HG03108 (cell line): ENCODE measurements around the gene UBASH3A.

Experiments used
- ATAC-seq: cut with Tn5 transposase; IDR thresholded peaks from one replicate; pipeline ENCODE4 v1.9.1; 2021; ENCODE audit warnings: moderate library complexity; ENCODE audit not compliant: unreplicated experiment

Gene UBASH3A

GRCh38 chr21:42445311-42445710 is 41.6 kb downstream of the UBASH3A start:
- ATAC-seq = no peak

- no peak for ATAC-seq
Measured at GRCh38 chr21:42446531-42446930, 42.8 kb downstream of the UBASH3A start.

GRCh38 chr21:42447182-42447581 is 43.5 kb downstream of the UBASH3A start:
- no peak for ATAC-seq

- no peak for ATAC-seq
Measured at GRCh38 chr21:42447732-42448131, 44.0 kb downstream of the UBASH3A start.

GRCh38 chr21:42448686-42449085 is 45.0 kb downstream of the UBASH3A start:
- ATAC-seq = no peak

GRCh38 chr21:42451941-42452340 is 48.2 kb downstream of the UBASH3A start:
- ATAC-seq = no peak

- no peak for ATAC-seq
Measured at GRCh38 chr21:42452401-42453223, 48.9 kb downstream of the UBASH3A start.

DNA sequence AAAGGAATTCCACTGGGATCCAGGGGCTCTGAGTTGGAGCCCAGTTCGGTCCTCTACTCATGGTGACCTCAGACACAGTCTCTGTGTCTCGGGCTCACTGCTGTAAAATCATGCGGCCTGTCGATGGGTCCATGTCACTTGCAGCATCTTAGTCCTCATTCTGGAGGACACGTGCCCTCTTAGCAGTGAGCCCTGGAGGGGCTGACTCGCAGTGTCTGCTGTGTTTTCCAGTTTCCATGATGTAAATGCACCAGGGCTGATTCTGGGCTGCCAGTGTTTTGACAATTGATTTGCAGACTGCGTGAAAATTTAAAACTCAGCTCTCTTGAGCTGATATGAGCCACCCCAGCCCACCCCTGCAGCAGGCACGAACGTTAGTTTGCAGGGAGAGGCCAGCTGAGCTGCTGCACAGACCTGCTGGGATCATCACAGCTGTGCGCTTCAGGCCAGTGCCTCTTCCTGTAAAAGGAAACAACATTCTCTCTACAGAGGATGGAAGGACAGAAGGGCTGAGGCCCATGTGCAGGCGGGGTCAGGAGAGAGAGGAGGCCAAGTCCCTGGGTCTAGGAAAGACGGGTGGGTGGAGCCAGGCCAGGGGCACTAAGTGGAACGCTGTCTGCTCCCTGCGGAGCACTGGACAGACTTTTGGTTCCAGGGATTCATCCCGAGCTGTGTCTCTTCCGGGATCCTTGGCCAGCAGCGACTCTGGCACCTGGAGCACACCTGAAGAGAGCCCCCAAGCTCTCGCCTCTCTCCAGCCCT is 49.7 kb downstream of the UBASH3A start:
- ATAC-seq = no peak

DNA sequence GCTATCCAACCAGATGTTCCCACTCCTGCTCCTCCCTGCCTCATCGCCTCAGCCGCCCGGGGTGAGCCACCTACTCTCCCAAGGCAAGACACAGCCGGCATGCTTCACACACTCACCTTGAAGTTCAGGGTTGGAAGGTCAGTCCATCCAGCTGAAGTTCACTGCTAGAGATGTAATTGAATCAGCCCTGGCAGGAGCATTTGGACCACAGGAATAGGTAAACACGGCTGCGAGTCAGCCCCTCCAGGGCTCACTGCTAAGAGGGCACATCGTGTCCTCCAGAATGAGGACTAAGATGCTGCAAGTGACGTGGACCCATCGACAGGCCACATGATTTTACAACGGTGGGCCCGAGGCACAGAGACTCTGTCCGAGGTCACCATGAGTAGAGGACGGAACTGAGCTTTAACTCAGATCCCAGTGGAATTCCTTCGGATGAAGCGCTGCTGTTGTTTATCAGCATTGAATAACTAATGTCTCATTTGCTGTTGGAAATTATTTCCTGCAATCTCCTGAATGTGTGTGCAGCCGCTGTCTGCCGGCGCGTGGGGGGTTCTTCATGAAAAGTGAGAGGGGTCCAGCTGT is 50.4 kb downstream of the UBASH3A start:
- no peak for ATAC-seq

- ATAC-seq = no peak
Measured at GRCh38 chr21:42454786-42455185, 51.1 kb downstream of the UBASH3A start.

DNA sequence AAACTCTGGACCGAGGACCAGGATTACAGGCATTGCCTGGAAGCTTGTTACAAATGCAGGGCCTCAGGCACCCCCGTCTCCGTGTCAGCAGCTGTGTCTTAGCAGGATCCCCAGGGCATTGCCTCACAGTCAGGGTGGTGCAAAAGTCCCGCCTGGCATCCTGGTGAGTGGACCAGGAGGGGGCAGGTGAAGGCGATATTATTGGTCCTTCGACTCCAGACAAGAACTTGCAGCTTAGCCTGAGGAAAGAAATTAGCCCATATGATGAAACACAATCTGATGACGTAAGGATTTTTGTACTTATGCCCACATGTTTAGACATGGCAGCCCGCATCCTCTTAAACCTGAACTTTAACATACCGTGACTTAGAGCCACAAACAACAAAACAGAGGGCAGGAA is 51.5 kb downstream of the UBASH3A start:
- no peak for ATAC-seq

DNA sequence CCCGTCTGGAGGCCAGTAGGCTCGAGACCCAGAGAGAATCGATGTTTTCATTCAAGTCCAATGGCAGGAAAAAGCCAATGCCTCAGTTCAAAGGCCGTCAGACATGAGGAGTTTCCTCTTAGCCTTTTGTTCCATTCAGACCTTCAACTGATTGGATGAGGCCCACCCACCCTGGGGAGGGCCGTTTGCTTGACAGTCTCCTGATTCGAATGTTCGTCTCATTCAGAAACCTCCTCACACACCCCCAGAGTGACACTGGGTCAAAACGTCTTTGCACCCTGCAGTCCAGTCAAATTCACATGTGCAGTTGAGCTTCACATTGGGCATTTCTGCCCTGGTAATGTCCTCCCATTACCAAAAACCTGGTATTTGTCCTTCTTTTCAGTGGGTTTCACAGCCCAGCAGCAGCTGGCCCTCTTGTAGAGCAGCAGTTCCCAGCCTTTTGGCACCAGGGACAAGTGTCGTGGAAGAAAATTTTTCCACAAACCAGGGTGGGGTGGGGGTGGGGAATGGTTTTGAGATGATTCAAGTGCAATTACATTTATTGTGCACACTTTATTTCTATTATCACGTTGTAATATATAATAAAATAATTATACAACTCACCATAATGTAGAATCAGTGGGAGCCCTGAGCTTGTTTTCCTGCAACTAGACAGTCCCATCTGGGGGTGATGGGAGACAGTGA is 52.2 kb downstream of the UBASH3A start:
- no peak for ATAC-seq

GRCh38 chr21:42456457-42456856 is 52.8 kb downstream of the UBASH3A start:
- ATAC-seq = no peak

DNA sequence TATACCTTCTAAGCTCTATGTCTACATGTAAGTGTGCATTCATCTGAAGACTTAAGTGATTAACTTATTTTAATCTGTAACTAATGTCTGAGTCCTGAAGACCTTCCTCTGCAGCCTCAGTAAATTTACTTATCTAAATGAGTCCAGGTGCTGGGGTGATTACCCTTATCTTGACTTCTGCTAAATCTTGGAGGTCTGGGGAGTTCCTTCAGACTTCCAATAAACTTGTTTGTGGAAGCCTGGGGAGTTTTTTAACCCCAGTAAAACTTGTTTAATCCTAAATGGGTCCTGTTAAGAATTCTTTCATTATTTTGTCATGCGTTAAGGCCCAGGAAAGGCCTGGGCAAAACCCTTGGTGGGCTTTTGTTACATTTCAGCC is 55.4 kb downstream of the UBASH3A start:
- no peak for ATAC-seq

GRCh38 chr21:42459546-42460215 is 56.0 kb downstream of the UBASH3A start:
- no peak for ATAC-seq

GRCh38 chr21:42460391-42461184 is 56.9 kb downstream of the UBASH3A start:
- peak; percentile 39 for ATAC-seq

DNA sequence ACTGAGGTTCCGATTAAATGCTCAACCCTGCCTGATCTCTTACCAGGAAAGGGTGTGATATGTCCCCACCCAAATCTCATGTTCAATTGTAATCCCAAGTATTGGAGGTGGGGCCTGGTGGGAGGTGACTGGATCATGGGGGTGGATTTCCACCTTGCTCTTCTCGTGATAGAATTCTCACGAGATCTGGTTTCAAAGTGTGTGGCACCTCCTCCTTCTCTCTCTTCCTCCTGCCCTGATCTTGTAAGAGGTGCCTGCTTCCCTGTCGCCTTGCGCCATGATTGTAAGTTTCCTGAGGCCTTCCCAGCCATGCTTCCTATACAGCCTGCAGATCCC is 57.5 kb downstream of the UBASH3A start:
- ATAC-seq = no peak

DNA sequence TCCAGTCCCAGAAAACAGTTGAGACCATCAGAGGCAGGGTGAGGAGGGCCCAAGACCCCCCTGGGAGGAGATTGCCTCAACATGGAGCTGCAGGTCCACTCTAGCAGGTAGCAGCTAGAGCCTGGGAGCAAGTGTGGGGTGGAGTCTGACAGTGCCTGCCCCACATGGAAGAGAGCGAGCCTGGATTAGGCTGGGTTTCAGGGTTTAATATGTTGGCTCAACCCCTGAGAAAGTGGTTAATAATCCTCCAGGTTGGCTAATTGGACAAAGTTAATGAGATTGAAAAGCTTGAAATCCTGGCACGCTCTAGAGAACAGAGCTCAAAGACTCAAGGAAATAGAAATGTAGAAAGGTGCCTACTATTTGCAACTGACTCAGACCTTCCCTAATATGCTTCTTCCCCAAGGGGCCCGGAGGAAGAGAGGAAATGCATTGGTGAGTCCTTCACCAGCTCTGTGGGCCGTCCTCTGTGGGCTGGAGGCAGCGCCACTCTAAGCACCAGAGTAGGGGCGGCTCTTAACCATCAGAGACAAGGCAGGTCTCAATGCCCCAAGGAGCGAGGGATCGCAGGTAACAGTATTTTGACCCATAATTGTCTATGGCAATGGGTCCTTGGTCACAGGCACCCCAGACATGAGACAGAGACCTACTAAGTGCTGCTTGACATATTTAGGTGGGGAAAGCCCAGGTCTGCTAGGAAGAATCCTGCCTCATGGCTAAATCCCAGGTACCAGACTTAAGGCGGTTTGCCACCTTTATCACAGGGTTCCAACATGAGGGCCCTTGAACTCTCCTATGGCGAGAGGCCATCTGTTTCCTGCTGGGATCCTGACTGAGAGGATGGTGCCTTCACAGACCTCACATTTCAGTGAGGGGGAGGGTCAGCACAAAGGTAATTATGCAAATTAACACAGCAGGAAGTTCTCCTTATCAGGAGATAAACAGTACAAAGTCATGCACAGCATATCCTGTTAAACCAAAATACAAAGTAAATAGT is 58.5 kb downstream of the UBASH3A start:
- ATAC-seq = no peak
